Rectal smooth muscle tissue (tissue), 1 donor: ENCODE results near the gene MLF2.
"Not testable (repeated sequence)": the region's sequence is repeated elsewhere in the genome, so short reads cannot be mapped to it uniquely, and the experiment has no call there.

Experiments used
- H3K27ac ChIP-seq: one replicate; pipeline ENCODE4 v1.7.0; 2013; ENCODE audit warnings: low read depth, low read length, inconsistent platforms
- H3K27me3 ChIP-seq: one replicate; pipeline ENCODE4 v1.7.0; 2013; ENCODE audit warnings: low read length; ENCODE audit not compliant: control insufficient read depth, insufficient read depth
- H3K36me3 ChIP-seq: one replicate; pipeline ENCODE4 v1.7.0; 2013; ENCODE audit warnings: low read length; ENCODE audit not compliant: control insufficient read depth, insufficient read depth
- H3K4me1 ChIP-seq: one replicate; pipeline ENCODE4 v1.7.0; 2013; ENCODE audit warnings: low read length; ENCODE audit not compliant: control insufficient read depth, insufficient read depth
- H3K4me3 ChIP-seq: one replicate; pipeline ENCODE4 v1.7.0; 2013; ENCODE audit warnings: low read length
- H3K9ac ChIP-seq: one replicate; pipeline ENCODE4 v1.7.0; 2013; ENCODE audit warnings: low read length

MLF2 gene

DNA sequence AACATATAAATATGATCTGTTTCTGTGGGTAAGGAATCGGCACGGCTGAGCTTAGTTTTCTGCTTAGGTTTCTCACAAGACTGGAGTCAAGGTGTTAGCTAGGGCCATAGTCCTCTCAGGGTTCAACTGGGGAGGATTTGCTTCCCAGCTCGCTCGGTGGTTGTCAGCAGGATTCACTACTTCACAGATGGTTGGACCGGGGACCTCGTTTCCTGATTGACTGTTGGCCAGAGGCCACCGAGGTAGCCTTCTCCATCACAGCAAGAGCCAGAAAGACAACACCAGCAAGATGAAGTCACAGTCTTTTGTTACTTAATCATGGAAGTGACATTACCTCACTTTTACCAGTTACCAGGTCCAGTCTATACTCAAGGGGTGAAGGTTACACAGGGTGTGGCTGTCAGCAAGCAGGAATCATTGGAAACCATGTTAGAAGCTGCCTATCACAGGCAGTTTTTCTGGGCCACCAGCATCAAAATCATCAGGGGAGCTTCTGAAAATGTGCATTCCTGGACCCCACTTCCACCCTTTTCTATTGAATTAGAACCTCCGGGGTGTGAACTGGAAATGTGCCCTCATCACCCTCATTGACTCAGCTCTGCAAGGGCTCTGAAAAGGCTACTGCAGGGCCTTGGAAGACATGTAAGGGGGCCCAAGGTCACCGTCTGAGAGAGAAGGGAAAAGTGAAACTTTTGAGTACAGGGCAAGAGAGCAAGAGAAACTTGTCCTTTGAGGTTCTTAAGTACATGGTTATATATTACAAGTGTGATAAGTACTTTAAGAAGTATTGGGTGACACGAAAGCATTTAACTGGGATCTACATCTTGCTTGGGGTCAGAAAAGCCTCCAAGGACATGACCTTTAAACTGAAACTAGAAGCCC, 18.2 kb downstream of the MLF2 start:
- no peaks in the 10 kb centered on the region for H3K27me3 ChIP-seq
- H3K4me1 ChIP-seq: no peaks in the 10 kb centered on the region
- H3K27ac ChIP-seq: no peak overlapping the region
- no peak overlapping the region for H3K4me3 ChIP-seq
- no peak overlapping the region for H3K9ac ChIP-seq
- H3K36me3 ChIP-seq: peaks cover 29% of the 10 kb centered on the region

- peaks cover 43% of the 10 kb centered on the region for H3K36me3 ChIP-seq
- H3K4me1 ChIP-seq: no peaks in the 10 kb centered on the region
- no peak overlapping the region for H3K9ac ChIP-seq
- H3K27ac ChIP-seq: no peak overlapping the region
- H3K27me3 ChIP-seq: no peaks in the 10 kb centered on the region
- H3K4me3 ChIP-seq: no peak overlapping the region
Observed at GRCh38 chr12:6730169-6730568, 22.8 kb downstream of the MLF2 start.

DNA sequence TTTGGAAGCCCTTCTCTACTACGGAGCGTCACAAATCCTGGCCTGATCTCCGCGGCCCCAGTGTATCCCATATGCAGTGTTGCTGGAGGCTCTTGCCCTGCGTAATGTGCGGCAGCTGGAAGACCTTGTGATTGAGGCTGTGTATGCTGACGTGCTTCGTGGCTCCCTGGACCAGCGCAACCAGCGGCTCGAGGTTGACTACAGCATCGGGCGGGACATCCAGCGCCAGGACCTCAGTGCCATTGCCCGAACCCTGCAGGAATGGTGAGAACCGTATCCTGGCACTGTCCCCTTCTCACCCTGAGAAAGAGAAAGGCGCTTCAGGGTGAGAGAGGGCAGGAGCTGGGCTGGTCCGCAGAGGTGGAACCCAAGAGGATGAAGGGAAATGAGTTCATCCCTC, 23.8 kb downstream of the MLF2 start:
- no peaks in the 10 kb centered on the region for H3K27me3 ChIP-seq

GRCh38 chr12:6725350-6725749, 27.6 kb downstream of the MLF2 start:
- Histone ChIP-seq H3K27ac (no peak overlapping the region), H3K4me3 (no peak overlapping the region), H3K27me3 (no peaks in the 10 kb centered on the region), H3K36me3 (peaks cover 19% of the 10 kb centered on the region), H3K4me1 (peaks cover 4% of the 10 kb centered on the region), H3K9ac (no peak overlapping the region)

More for the DNA sequence above, 23.8 kb downstream of the MLF2 start:
- H3K4me3 ChIP-seq: no peak overlapping the region
- H3K27ac ChIP-seq: no peak overlapping the region
- H3K36me3 ChIP-seq: peaks cover 36% of the 10 kb centered on the region
- no peak overlapping the region for H3K9ac ChIP-seq
- H3K4me1 ChIP-seq: peaks cover 4% of the 10 kb centered on the region

DNA sequence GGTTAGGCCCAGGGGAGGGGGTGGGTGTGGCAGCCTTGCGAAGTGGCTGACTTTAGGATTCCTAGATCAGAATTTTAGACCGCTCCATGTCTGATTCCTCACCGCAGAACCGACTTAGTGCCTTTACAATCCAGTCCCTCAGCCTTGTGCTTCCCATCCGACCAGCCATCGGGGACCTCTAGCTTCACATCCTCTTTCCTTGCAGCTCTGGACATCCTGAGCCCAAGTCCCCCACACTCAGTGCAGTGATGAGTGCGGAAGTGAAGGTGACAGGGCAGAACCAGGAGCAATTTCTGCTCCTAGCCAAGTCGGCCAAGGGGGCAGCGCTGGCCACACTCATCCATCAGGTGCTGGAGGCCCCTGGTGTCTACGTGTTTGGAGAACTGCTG, 28.5 kb downstream of the MLF2 start:
- Histone ChIP-seq H3K4me1 (peaks cover 4% of the 10 kb centered on the region), H3K4me3 (peak overlapping the region; percentile 77), H3K27me3 (no peaks in the 10 kb centered on the region), H3K27ac (peak overlapping the region; percentile 93), H3K36me3 (peaks cover 10% of the 10 kb centered on the region), H3K9ac (peak overlapping the region; percentile 71)

DNA sequence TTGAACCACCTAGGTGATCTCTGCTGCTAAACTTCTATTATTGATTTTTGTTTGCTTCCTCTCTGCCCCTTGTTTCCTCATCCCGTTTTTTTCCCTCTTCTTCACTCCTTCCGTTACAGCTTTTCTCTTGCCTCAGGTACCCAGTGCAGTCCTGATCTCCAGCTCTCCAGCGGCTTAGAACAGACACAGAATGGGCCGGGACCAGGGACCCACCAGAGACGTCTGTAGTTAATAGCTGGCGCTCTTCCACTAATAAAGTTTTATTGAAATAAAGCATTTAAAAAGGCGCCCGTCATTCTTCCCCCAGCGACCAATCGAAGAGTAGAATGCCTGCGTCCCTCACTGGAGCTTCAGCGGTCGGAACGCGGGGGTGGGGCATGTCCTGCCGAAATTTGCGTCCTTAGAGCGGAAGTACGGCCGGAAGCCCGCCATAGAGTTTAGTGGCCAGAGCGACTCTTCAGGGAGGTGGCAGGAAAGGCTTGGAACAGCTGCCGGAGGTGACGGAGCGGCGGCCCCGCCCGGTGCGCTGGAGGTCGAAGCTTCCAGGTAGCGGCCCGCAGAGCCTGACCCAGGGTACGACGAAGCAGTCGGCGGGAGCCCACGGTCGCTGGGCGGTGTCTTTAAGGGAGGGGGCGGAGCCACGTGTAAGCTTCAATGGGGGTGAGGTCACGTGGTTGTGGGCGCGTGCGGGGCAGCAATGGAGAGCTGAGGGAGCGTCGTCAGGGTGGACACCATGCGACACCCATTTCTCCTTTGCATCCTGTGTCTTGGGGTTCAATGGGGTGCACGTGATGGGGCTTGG, 29.1 kb downstream of the MLF2 start, which contains the start of gene COPS7A:
COPS7A (plus strand) TSS at position 440 of the 802 bp plus-strand sequence. CDS start 611 bp downstream, outside the sequence.
- H3K4me3 ChIP-seq: peak within 1 kb of the TSS; percentile 77
- H3K27me3 ChIP-seq: no peaks in the 10 kb centered on the region
- peaks cover 6% of the 10 kb centered on the region for H3K36me3 ChIP-seq
- peaks cover 4% of the 10 kb centered on the region for H3K4me1 ChIP-seq
- peak within 1 kb of the TSS; percentile 93 for H3K27ac ChIP-seq
- peak within 1 kb of the TSS; percentile 71 for H3K9ac ChIP-seq

DNA sequence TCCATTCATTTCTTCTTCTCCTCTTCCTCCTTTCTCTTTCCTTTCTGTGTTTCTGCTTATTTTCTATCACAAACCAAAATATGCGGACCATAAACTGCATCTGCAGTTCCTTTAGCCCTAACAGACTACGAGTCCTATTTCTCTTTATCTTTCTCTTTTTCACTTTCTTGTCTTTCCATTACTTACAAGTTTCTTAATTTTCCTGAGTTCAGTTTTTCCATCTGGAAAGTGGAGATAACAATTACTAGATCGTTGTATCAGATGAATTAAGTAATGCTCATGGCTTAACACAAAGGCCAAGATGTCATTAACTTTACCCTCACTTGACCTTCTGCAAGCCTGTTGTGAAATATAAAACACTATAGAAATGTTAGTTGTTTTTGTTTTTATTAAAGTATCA, 30.1 kb downstream of the MLF2 start:
- Histone ChIP-seq H3K4me1 (peaks cover 4% of the 10 kb centered on the region), H3K36me3 (no peaks in the 10 kb centered on the region), H3K9ac (no peak overlapping the region), H3K27ac (no peak overlapping the region), H3K27me3 (no peaks in the 10 kb centered on the region), H3K4me3 (no peak overlapping the region)

DNA sequence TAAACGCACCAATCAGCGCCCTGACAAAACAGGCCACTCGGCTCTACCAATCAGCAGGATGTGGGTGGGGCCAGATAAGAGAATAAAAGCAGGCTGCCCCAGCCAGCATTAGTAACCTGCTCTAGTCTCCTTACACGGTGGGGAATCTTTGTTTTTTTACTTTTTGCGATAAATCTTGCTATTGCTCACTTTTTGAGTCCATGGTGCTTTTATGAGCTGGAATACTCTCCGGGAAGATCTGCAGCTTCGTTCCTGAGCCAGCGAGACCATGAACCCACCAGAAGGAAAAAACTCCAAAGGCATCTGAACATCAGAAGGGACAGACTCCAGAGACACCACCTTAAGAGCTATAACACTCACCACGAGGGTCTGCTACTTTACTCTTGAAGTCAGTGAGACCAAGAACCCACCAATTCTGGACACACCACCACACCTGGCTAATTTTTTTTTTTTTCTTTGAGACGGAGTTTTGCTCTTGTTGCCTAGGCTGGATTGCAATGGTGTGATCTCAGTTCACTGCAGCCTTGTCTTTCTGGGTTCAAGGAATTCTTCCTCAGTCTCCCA, 36.0 kb downstream of the MLF2 start:
- H3K27ac ChIP-seq: no peak overlapping the region
- H3K36me3 ChIP-seq: no peaks in the 10 kb centered on the region
- no peaks in the 10 kb centered on the region for H3K27me3 ChIP-seq
- H3K4me3 ChIP-seq: no peak overlapping the region
- no peak overlapping the region for H3K9ac ChIP-seq
- H3K4me1 ChIP-seq: no peaks in the 10 kb centered on the region

- not testable (repeated sequence) for H3K4me3 ChIP-seq, H3K27ac ChIP-seq, H3K36me3 ChIP-seq, H3K4me1 ChIP-seq, H3K27me3 ChIP-seq, H3K9ac ChIP-seq
Observed at GRCh38 chr12:6716031-6716873, 36.7 kb downstream of the MLF2 start.

DNA sequence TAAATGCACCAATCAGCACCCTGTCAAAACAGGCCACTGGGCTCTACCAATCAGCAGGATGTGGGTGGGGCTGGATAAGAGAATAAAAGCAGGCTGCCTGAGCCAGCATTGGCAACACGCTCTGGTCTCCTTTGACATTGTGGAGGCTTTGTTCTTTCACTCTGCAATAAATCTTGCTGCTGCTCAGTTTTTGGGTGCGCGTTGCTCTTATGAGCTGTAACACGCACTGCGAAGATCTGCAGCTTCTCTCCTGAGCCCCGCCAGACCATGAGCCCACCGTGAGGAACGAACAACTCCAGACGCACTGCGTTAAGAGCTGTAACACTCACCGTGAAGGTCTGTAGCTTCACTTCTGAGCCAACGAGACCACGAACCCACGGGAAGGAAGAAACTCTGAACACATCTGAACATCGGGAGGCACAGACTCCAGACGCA, 44.0 kb downstream of the MLF2 start:
- H3K4me3 ChIP-seq: no peak overlapping the region
- no peak overlapping the region for H3K27ac ChIP-seq
- no peaks in the 10 kb centered on the region for H3K36me3 ChIP-seq
- H3K4me1 ChIP-seq: no peaks in the 10 kb centered on the region
- no peaks in the 10 kb centered on the region for H3K27me3 ChIP-seq
- H3K9ac ChIP-seq: no peak overlapping the region

DNA sequence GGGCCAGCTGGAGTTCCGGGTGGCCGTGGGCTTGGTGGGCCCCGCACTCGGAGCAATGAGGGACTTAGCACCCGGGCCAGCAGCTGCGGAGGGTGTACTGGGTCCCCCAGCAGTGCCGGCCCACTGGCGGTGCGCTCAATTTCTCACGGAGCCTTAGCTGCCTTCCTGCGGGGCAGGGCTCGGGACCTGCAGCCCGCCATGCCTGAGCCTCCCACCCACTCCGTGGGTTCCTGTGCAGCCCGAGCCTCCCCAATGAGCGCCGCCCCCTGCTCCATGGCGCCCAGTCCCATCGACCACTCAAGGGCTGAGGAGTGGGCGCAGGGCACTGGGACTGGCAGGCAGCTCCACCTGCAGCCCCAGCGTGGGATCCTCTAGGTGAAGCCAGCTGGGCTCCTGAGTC, 44.6 kb downstream of the MLF2 start:
- not testable (repeated sequence) for H3K9ac ChIP-seq, H3K4me3 ChIP-seq, H3K27ac ChIP-seq, H3K4me1 ChIP-seq, H3K27me3 ChIP-seq, H3K36me3 ChIP-seq

GRCh38 chr12:6703631-6704030, 49.3 kb downstream of the MLF2 start:
- H3K4me1 ChIP-seq: no peaks in the 10 kb centered on the region
- peaks cover 21% of the 10 kb centered on the region for H3K27me3 ChIP-seq
- no peak overlapping the region for H3K27ac ChIP-seq
- H3K9ac ChIP-seq: no peak overlapping the region
- no peak overlapping the region for H3K4me3 ChIP-seq
- H3K36me3 ChIP-seq: no peaks in the 10 kb centered on the region
